ENCODE results near the gene TBRG4. TPM values are rescaled to one million over a fixed set of nuclear protein-coding genes. Genes with fewer than 3 reads are reported as not detected.
"Not testable (repeated sequence)": the region's sequence is repeated elsewhere in the genome, so short reads cannot be mapped to it uniquely, and the experiment has no call there.

Gene TBRG4
- total RNA-seq, 4 donors from 2014 or later: 83.4 to 140 (median 105) TPM

DNA sequence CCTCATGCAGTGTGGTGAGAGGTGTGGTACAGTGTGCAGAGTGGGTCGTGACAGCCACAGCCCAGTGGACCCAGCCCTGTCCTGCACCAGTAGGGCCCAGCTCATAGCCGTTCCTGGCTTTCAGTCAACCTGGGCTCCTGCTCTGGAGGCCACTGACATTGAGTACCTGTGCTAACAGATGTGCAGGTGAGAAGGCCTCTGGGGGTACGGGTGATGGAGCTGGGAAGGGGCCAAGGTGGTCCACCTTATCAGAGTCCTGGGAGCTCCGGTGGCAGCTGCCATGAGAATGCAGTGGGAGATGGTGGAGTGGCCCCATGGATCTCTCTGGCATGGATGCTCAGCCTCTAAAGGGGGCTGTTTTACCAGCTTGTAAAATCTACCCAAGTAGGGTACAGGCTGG lies 6.1 kb upstream of the TBRG4 start:
- no peak for DNase-seq

DNA sequence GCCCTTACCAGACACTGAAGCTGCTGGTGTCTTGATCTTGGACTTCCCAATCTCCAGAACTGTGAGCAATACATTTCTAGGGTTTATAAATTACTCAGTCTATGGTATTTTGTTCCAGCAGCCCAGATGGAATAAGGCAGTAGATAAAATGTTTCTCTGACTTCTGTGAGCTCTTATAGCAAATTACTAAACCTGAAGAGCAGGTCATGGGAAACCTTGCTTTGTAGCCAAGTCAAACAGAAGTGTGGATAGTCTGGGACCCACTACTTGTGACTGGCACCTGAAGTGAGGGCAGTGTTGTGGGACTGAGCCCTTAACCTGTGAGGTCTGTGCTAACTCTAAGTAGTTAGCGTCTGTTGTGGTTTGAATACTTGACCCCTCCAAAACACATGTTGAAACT lies 4.6 kb upstream of the TBRG4 start:
- peaks cover 0 to 6% (median 5%) of the 10 kb centered on the region in 4 donors for H3K4me1 ChIP-seq
- no peaks in the 10 kb centered on the region for H3K36me3 ChIP-seq
- intact Hi-C loops (cut with DNase I; ENCODE audit: low total_unique reads) (no loop called here), in situ Hi-C loops (cut with MboI; ENCODE audit: low pct_ligation_motif_present in 1 of 4, low pct_unique_long_range_greater_than_20kb in 1 of 4, low sequenced_read_pairs in 3 of 4) (loop anchor here in 3 of 4 donors (25.0 kb wide), 1 partner anchor 529 kb away; the partner anchor contains the start of gene TMED4 (in 3 of the 3))
- no peak for TF ChIP-seq EP300 (IDR thresholded peaks at IDR 0.05; ENCODE audit: low read depth)
- TF ChIP-seq POLR2A (IDR thresholded peaks at IDR 0.05): no peak
- TF ChIP-seq, protein P1, sequence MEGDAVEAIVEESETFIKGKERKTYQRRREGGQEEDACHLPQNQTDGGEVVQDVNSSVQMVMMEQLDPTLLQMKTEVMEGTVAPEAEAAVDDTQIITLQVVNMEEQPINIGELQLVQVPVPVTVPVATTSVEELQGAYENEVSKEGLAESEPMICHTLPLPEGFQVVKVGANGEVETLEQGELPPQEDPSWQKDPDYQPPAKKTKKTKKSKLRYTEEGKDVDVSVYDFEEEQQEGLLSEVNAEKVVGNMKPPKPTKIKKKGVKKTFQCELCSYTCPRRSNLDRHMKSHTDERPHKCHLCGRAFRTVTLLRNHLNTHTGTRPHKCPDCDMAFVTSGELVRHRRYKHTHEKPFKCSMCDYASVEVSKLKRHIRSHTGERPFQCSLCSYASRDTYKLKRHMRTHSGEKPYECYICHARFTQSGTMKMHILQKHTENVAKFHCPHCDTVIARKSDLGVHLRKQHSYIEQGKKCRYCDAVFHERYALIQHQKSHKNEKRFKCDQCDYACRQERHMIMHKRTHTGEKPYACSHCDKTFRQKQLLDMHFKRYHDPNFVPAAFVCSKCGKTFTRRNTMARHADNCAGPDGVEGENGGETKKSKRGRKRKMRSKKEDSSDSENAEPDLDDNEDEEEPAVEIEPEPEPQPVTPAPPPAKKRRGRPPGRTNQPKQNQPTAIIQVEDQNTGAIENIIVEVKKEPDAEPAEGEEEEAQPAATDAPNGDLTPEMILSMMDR (IDR thresholded peaks at IDR 0.05): no peak
- no peak for TF ChIP-seq POLR2AphosphoS5 (IDR thresholded peaks at IDR 0.05)
- WGBS, 2 donors (ENCODE audit: low coverage in 1 of 2): 86% methylated on average over 1 of the region's 1 CpG; no CpG with 5 or more reads in 1 of the 2 donors
- no peak for DNase-seq
- no peaks in the 10 kb centered on the region for H3K9me3 ChIP-seq
- no peak overlapping the region for H3K4me3 ChIP-seq
- H3K27me3 ChIP-seq: no peaks in the 10 kb centered on the region
- no peak overlapping the region for H3K27ac ChIP-seq

More for the DNA sequence above, 6.1 kb upstream of the TBRG4 start:
- Histone ChIP-seq H3K4me3 (no peak overlapping the region), H3K36me3 (no peaks in the 10 kb centered on the region), H3K9me3 (no peaks in the 10 kb centered on the region), H3K27ac (no peak overlapping the region), H3K4me1 (peaks cover 0 to under 1% (median 0%) of the 10 kb centered on the region in 4 donors), H3K27me3 (no peaks in the 10 kb centered on the region)
- intact Hi-C loops (cut with DNase I; ENCODE audit: low total_unique reads): no loop called here
- 73 to 100% methylated on average over 1 to 4 of the region's 4 CpGs for WGBS, 2 donors (ENCODE audit: low coverage in 1 of 2)
- in situ Hi-C loops (cut with MboI; ENCODE audit: low pct_ligation_motif_present in 1 of 4, low pct_unique_long_range_greater_than_20kb in 1 of 4, low sequenced_read_pairs in 3 of 4): loop anchor here in 3 of 4 donors (25.0 kb wide), 1 partner anchor 530 kb away; the partner anchor contains the start of gene TMED4 (in 3 of the 3)
- TF ChIP-seq POLR2A (IDR thresholded peaks at IDR 0.05) (no peak), POLR2AphosphoS5 (IDR thresholded peaks at IDR 0.05) (no peak), EP300 (IDR thresholded peaks at IDR 0.05; ENCODE audit: low read depth) (no peak)
- TF ChIP-seq, protein P1 (IDR thresholded peaks at IDR 0.05): no peak

DNA sequence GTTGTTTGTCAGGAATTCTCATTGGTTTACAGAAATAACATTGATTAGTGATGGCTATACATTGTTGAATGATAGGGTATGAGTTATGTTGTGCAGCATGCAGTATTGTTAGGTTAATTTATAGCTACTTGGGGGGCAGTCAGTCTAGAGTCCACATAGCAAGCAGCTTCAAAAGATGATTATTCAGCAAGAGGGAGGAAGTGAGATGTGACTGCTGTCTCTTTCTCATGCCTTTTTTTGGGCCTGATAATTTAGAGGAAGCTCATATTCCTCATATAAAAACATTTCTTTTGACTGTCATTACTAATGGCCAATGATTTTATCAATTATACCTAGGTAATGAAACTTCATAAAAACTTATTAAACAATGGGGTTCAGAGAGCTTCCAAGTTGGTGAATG lies 3.4 kb upstream of the TBRG4 start:
- H3K27ac ChIP-seq: no peak overlapping the region
- H3K4me3 ChIP-seq: no peak overlapping the region
- intact Hi-C loops (cut with DNase I; ENCODE audit: low total_unique reads): no loop called here
- H3K9me3 ChIP-seq: no peaks in the 10 kb centered on the region
- no peak for DNase-seq
- TF ChIP-seq POLR2AphosphoS5 (IDR thresholded peaks at IDR 0.05): no peak
- TF ChIP-seq POLR2A (IDR thresholded peaks at IDR 0.05): no peak
- TF ChIP-seq, protein P1 (IDR thresholded peaks at IDR 0.05): no peak
- TF ChIP-seq EP300 (IDR thresholded peaks at IDR 0.05; ENCODE audit: low read depth): no peak
- no peaks in the 10 kb centered on the region for H3K36me3 ChIP-seq
- H3K4me1 ChIP-seq: peaks cover 0 to 15% (median 14%) of the 10 kb centered on the region in 4 donors
- in situ Hi-C loops (cut with MboI; ENCODE audit: low pct_ligation_motif_present in 1 of 4, low pct_unique_long_range_greater_than_20kb in 1 of 4, low sequenced_read_pairs in 3 of 4): loop anchor here in 3 of 4 donors (25.0 kb wide), 1 partner anchor 528 kb away; the partner anchor contains the start of gene TMED4 (in 3 of the 3)
- H3K27me3 ChIP-seq: no peaks in the 10 kb centered on the region

DNA sequence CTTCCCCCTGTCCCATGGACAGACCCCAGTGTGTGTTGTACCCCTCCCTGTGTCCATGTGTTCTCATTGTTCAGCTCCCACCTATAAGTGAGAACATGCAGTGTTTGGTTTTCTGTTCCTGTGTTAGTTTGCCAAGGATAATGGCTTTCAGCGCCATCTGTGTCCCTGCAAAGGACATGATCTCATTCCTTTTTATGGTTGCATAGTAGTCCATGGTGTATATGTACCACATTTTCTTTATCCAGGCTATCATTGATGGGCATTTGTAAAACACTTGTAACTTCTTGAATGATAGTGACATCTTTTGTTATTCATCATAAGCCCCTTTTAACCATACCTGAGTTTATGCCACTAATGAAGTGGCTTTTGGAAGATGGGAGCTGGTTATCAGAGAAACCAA lies 2.8 kb upstream of the TBRG4 start:
- intact Hi-C loops (cut with DNase I; ENCODE audit: low total_unique reads); DNase-seq; H3K27me3 ChIP-seq; H3K27ac ChIP-seq; H3K9me3 ChIP-seq; H3K36me3 ChIP-seq; H3K4me3 ChIP-seq: not testable (repeated sequence)
- H3K4me1 ChIP-seq: peaks cover 0 to 21% (median 15%) of the 10 kb centered on the region in 4 donors
- 33 to 73% methylated on average over 1 of the region's 1 CpG for WGBS, 2 donors (ENCODE audit: low coverage in 1 of 2)
- in situ Hi-C loops (cut with MboI; ENCODE audit: low pct_ligation_motif_present in 1 of 4, low pct_unique_long_range_greater_than_20kb in 1 of 4, low sequenced_read_pairs in 3 of 4): loop anchor here in 3 of 4 donors (25.0 kb wide), 1 partner anchor 527 kb away; the partner anchor contains the start of gene TMED4 (in 3 of the 3)
